NCI-H146 treated with DMSO at 0.1 percent for 48 hours (cell line): ENCODE data around the gene CCSER2.

ENCODE experiments used
- DNase-seq: peaks from one replicate; lab custom pipeline; 2025; ENCODE audit not compliant: unreplicated experiment; lab: John Stamatoyannopoulos, UW

CCSER2 gene

GRCh38 chr10:84542522-84543490, 214.4 kb downstream of the CCSER2 start:
- DNase-seq: peak; percentile 53

GRCh38 chr10:84543948-84544347, 215.6 kb downstream of the CCSER2 start:
- DNase-seq: no peak

- DNase-seq: no peak
Observed at GRCh38 chr10:84545651-84546050, 217.3 kb downstream of the CCSER2 start.

- no peak for DNase-seq
Observed at GRCh38 chr10:84546609-84547008, 218.2 kb downstream of the CCSER2 start.

DNA sequence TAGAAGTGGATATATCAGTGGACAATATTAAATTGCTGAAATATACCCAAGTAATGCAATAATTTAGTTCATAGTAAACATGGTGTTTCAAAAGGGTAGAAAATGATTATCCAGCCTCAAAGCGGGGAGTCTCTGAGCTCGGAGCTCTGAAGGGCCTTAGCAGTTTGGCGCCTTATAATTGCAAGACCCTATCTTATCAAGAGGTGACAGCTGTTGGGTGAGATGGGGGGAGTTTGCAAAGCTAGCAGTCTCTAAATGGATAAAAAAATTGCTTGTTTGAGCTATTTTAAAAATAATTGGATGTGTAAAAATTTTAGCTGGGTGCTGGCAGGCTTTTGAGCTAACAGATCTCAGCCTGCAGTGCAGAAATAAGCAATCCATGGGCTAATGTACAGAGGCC, 219.2 kb downstream of the CCSER2 start:
- DNase-seq: no peak

DNA sequence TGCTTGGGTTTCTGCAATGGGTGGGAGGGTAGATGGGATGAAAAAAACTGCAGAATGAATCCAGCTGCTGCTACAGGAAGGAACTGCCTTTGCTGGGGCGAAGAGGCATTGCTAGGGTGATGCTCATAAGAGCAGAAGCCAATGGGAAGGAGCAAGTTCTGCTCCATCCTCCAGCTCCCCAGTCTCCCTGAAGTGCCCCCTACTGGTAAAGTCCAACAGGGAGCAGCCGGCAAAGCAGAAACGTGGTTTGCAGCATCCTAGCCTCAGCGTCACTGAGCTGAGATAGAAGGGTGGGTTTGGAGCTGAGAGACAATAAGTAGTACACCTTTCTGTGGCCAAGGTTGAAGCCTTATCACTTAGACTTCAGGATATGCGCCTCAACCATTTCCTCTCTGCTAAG, 220.5 kb downstream of the CCSER2 start:
- no peak for DNase-seq

GRCh38 chr10:84549368-84550165, 221.2 kb downstream of the CCSER2 start:
- no peak for DNase-seq

GRCh38 chr10:84550756-84551436, 222.5 kb downstream of the CCSER2 start:
- DNase-seq: no peak

DNA sequence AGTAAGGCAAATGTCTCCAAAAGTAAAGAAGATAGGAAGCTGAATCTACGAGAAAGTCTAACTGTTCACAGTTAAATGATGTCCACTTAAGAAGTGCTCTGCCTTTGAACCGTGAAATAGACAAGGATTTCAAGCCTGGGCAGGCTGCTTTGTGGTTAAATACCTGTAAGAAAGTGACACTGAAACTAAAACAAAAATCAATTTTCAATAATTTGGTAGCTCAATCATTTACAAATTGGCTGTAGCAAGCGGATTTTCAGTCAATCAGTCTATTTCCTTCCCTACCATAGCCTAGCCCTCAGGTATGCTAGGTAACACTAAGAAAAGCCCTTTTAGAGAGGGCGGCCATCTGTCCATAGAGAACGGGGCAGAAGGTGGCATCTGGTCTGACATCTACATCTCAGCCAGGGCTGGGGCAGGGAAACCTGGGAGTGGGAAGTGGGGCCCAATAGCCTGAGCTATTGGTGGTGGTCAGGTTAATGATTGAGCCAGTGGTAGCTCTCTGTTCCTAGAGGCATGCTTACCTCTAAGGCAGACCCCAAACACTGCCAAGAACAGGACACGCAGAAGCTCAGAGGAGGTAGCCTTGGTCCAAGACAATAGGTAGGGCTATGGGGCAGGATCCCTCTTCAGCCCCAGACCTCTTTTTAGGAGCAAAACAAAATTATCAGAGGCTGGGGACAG, 223.2 kb downstream of the CCSER2 start:
- DNase-seq: no peak

GRCh38 chr10:84552478-84552877, 224.1 kb downstream of the CCSER2 start:
- DNase-seq: no peak

DNA sequence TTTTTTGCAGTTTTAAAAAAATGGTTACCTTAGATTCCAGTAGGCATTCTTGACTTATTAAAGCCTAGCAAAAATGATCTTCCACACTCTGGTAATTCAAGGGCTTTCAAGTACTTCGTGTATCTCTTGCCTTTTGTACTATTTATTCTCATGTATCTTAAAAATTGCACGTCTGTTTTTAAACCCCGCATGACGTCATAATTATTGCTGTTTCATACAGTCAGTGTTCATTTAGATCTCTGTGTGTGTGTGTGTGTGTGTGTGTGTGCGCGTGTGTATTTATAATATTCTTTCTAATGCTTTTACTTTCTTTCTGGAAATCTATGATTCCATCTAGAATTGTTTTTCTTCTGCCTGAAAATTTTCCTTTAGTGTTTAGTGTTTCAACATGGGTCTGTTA, 234.2 kb downstream of the CCSER2 start:
- DNase-seq: no peak

DNA sequence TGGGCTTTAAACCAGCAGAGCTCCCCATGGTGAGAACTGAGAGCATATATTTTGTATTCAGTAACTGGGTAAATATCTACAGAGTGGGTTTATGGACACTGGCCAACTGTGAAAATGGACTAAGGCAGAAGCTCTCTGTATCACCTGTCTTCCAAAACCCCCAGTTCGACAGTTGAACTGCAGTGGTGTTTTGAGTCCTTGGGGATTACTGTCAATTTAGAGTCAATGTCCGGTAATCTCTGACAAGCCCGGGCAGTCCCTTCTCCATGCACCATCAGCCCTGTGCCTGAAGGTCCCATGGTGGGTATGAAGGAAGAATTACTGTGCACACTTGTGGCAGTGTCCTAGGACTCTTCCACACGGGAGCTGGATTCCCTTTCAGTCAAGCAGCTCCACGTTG, 235.0 kb downstream of the CCSER2 start:
- no peak for DNase-seq

- DNase-seq: no peak
Observed at GRCh38 chr10:84563868-84564267, 235.5 kb downstream of the CCSER2 start.

GRCh38 chr10:84565881-84566582, 237.6 kb downstream of the CCSER2 start:
- DNase-seq: no peak

GRCh38 chr10:84567133-84567532, 238.7 kb downstream of the CCSER2 start:
- no peak for DNase-seq
